ENCODE results near the gene DNMT1.

DNA sequence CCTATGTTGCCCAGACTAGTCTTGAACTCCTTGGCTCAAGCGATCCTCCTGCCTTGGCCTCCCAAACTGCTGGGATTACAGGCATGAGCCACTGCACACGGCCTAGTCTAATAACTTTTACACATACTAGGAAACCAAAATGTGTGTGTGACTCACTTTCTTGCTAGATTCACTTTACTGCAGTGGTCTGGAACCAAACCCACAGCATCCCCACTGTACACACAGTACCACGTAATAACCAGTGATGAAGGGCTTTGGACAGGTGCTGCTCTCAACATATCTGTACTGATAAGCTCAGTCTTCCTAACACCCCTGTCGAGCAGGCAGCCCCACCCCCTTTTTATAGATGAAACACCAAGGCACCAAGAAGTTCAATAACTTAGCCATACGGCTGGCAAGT is 5.1 kb downstream of the DNMT1 start:
- no peak for TF ChIP-seq POLR2A (IDR thresholded peaks at IDR 0.05)
- TF ChIP-seq, protein P1, sequence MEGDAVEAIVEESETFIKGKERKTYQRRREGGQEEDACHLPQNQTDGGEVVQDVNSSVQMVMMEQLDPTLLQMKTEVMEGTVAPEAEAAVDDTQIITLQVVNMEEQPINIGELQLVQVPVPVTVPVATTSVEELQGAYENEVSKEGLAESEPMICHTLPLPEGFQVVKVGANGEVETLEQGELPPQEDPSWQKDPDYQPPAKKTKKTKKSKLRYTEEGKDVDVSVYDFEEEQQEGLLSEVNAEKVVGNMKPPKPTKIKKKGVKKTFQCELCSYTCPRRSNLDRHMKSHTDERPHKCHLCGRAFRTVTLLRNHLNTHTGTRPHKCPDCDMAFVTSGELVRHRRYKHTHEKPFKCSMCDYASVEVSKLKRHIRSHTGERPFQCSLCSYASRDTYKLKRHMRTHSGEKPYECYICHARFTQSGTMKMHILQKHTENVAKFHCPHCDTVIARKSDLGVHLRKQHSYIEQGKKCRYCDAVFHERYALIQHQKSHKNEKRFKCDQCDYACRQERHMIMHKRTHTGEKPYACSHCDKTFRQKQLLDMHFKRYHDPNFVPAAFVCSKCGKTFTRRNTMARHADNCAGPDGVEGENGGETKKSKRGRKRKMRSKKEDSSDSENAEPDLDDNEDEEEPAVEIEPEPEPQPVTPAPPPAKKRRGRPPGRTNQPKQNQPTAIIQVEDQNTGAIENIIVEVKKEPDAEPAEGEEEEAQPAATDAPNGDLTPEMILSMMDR (IDR thresholded peaks at IDR 0.05) = no peak

Data from right lobe of liver (tissue), 4 donors.